Thyroid gland (tissue), 4 donors: ENCODE measurements around the gene CBFA2T2.

ENCODE experiments used
- POLR2A ChIP-seq, 2 donors: fragments of 450-650 bp; IDR thresholded peaks; one replicate each; pipeline ENCODE4 v1.6.1; 2017; ENCODE audit warnings: antibody characterized with exemption in 2 of 2, mild to moderate bottlenecking in 2 of 2, moderate library complexity in 1 of 2
- TF ChIP-seq, protein P1 (sequence below), 6 experiments: fragments of 200-600 bp in 3 of 6; fragments of 450-650 bp in 3 of 6; sonication (generic) in 3 of 6; IDR thresholded peaks; one replicate each; pipeline ENCODE4 v1.5.1; 2016 to 2019; ENCODE audit warnings: antibody characterized with exemption in 6 of 6, mild to moderate bottlenecking in 2 of 6, inconsistent platforms in 1 of 6, moderate library complexity in 1 of 6

DNA sequence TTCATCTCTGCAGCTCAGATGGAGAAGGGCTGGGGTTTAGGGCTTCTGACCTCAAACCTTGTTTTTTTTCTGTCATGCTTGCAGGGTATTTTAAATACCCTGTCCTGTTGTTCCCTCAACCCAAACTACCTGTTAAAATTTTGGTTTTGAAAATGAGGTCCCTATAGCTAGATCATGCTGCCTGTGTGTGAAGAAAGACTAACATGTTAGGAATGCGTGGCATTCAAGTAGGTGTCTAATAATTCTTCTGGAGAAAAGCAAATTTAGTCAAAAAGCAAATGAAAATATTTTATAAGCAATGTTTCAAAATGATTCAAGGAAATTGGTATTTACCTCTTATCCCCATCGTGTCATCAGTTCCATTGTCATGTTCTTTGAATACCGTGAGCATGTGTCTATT is 95.1 kb downstream of the CBFA2T2 start:
- TF ChIP-seq POLR2A (IDR thresholded peaks at IDR 0.05), result no peak
- TF ChIP-seq, protein P1, sequence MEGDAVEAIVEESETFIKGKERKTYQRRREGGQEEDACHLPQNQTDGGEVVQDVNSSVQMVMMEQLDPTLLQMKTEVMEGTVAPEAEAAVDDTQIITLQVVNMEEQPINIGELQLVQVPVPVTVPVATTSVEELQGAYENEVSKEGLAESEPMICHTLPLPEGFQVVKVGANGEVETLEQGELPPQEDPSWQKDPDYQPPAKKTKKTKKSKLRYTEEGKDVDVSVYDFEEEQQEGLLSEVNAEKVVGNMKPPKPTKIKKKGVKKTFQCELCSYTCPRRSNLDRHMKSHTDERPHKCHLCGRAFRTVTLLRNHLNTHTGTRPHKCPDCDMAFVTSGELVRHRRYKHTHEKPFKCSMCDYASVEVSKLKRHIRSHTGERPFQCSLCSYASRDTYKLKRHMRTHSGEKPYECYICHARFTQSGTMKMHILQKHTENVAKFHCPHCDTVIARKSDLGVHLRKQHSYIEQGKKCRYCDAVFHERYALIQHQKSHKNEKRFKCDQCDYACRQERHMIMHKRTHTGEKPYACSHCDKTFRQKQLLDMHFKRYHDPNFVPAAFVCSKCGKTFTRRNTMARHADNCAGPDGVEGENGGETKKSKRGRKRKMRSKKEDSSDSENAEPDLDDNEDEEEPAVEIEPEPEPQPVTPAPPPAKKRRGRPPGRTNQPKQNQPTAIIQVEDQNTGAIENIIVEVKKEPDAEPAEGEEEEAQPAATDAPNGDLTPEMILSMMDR (IDR thresholded peaks at IDR 0.05), result no peak
